CD4-positive, alpha-beta T cell treated with Interleukin-15 for 1 hour (primary cell): ENCODE results near the gene PTPRD.

ENCODE experiments used
- DNase-seq: peaks from one replicate; pipeline ENCODE4 v3.0.0-alpha.2; 2020

PTPRD gene

DNA sequence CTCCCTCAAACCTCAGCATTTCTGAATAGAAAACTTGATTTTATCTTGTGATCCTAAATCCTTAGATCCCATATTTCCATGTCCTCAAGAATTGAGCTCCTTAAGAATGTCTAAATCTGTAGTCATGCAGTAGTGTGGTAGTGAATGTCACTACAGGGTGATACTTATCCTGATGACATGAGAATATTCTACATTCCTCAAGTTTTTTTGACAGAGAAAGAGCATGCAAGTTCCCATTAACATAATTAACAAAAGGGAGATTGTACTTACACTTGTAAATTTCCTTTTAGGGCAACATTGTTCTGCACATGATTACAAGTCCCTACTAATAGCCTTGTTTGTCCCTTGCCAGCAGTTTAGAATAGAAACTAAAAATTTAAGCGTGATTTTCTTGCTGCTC lies 352.3 kb downstream of the PTPRD start:
- DNase-seq = no peak

DNA sequence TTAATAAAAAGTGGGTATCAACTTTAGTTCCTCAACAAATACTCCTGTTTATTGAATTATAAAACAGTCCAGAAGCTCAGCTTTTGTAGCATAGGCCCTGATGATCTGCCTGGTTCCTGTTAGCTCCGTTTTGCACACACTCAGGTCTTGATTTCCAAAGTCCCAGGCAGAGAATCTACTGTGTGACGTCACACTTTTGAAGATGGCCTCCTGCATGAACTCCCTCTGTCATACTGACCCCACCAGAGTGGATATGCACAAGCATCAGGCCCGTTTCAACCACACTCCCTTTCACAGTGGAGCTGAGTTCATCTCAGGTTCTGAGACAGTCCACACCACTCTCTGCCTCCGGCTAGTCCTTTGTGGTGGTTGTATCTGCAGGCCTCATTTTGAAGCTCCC lies 353.1 kb downstream of the PTPRD start:
- DNase-seq = no peak

DNA sequence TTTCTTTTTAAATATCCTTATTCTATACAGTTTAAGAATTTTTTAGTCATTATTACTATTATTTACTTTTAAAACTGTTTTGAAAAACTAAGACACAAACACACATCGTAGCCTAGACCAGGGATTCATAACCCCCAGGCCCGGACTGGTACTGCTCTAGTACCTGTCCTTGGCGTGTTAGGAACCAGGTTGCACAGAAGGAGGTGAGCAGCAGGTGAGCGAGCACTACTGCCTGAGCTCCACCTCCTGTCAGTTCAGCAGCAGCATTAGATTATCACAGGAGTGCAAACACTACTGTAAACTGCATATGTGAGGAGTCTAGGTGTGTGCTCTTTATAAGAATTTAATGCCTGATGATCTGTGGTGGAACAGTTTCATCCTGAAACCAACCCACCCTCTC lies 357.0 kb downstream of the PTPRD start:
- no peak for DNase-seq

DNA sequence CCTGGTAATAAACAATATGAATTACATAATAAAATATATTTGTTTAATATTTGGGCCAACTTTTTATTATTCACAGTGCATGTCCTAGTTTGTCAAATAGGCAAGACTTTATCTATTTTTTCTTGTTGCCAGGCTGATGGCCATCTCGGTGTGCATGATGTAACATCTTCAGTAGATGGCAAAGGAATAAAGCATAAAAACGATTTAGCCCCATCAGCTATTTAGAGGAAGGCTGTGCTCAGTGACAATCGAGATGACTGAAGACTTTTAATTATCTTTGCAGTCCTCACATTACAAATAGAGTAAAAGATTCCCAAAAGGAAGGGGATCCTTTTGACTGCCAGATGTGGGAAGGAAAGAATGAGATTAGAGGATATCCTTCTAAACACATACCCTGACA lies 358.5 kb downstream of the PTPRD start:
- DNase-seq = no peak

DNA sequence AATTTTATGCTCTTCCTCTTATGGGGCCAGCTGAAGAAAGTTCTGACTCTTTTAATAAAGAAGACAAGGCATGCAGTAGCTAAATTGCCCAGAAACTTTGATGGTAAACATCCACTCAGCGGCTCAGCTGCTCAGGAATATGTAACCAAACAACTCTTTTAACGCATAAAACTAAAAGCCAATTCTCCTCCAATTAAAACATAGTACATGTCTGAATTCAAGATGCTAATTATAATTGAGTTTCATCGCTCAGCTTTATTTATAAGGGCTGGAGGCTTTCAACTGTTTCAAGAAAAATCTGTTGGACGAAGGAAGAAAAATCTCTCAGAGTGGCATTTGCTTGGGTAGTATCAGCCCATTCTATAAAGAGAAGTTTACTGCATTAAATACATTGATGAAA lies 359.5 kb downstream of the PTPRD start:
- no peak for DNase-seq

DNA sequence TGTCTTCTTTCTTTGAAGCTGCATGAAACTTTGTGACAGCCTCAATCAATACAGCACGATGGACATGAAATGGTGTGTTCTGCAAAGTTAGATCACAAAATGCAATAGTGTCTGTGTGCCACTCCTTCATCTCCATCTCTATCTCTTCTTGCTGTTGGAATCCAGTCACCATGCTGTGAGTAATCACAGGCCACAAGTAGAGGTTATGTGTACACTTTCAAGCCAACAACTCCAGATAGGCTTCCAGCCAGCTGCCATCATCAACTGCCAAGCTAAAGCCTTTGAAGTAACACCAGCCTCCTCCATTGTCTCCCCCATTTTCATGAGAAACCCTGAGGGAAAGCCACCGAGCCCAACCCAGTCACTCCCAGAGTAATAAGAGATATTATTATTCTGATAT lies 360.6 kb downstream of the PTPRD start:
- no peak for DNase-seq

DNA sequence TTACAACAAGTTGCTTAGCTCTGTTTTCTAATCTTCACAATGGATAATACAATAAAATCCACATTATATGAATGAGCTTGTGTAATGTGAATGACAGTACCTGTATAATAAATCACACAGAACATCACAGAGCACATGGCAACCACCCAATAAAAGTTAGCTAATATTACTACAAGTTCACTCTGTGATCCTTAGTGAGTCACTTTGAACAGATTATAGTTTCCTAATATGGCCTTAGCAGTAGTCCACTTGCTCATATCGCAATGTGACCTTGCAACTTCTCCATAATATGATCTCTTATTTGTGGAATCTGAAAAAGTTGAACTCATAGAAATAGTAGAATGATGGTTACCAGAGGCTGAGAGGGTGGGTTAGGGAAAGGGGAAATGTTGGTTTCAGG lies 361.3 kb downstream of the PTPRD start:
- DNase-seq = no peak

DNA sequence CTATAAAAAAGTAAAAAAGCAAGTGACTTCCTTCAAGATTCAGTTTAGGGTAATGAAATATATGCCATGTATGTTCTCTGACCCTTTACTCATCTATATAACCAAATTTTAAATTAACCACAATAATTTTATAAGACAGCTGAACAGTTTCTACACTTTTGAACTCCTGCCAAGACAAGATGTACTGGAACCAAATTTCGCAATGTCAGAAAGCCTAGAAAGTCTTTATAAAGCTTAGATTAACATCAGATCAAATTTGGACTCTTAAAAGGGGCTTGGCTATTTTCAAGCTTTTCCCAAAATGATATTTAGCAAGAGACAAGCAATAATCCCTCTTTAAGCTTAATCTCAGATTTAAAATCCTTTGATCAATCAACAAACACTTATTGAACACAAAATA lies 362.6 kb downstream of the PTPRD start:
- no peak for DNase-seq

DNA sequence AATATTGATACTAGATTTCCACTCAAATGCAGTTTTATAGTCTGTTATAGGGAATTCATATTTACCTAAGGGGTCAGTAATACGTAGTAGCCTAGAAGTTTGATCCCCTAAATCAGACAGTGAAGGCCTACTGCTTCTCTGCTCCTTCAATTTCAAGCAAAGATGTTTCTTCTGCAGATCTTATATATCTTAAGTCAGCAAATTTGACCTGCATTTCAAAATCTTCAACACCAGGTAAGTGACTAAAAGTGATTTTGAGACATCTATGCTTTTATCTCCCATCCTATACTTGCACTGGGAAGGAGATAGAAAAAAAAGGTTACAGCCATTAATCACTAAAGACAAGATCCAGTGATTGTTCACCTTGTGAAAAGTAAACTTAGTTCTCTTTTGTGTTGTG lies 363.9 kb downstream of the PTPRD start:
- DNase-seq = no peak

DNA sequence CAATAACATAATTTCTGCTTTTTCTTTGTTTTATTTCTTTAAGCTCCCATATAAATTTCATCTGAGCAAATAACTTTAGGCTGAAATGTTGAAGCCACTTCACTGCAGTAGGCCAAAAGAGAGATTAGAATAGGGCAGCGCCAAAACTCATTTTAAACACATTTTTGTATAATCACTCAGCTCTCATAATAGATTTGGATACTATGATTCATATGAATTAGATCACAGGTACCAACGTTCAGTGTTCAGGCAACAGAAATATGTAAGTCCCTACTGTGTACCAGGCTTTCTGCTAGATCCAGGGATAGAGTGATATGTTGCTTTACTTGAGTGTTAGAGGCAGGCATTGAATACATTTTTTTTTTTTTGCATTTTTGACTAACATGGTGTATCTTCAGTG lies 370.5 kb downstream of the PTPRD start:
- DNase-seq = no peak

DNA sequence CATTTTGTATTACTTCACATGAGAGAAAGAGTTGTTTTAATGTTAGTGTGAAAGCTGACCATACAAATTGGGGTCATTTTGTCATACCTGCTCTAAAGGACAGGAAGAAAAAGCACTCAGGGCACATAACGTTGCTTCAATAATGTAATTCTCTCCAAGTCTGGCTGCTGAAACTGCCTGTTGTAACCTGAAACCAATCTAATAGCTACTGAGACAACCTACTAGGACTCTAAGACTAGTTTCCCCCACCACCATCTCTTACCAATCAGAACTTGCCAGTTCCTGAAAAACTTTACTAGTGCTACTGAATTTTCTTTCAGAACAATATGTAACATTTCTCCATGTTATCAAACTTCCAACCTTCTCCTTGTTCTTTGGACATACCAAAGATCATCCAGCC lies 374.7 kb downstream of the PTPRD start:
- no peak for DNase-seq

DNA sequence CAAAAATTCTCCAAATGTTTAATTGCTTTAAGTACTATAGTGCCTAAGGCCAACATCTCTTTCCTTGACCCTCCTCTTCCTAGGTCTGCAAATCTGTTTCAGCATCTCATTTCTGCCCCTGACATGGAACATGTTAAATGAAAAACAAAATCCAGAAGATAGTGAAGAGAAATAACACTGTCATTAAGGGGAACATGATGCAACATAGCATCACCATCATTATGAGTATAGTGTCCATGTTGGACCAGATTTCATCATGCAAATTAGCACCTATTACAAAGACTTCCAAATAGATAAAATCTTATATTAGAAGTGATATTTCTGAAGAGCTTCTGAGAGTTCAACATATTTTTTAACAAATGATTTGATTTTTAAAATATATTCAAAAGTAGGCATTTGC lies 375.2 kb downstream of the PTPRD start:
- DNase-seq = no peak

DNA sequence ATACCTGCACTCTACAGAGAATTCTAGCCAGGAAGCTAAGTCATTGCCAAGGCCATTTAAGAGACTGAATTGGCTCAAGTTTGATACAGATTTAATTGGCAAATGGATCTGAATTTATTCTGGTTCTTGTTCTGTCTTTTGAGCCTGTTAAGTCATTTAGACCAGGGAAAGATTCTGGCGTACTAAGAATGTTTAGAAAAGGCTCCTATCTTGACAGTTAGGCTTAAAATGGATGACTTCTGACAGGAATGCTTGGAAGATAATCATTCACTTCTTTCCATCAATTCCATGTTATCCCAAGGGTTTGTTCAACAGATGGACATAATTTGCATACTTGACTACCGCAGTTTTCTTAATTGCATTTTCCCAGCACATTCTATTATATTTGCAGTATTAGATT lies 376.6 kb downstream of the PTPRD start:
- DNase-seq = no peak

DNA sequence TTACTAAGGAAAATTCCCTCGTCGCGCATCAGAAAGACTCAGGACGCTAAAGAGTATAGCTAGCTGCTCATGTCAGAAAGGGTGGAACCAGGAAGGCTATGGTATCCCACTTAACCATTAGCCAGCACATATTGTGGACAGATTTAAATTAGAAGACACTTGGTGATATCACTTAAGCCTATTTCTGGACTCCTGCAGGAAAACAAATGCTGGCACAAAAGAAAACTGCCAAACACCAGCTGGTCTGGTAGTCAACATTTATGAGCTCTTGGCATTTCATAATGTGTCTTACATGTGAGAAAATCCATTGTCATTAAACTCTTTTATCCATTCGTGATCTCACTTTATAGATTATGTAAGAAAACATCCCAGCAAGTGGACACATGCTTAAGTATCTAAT lies 377.4 kb downstream of the PTPRD start:
- no peak for DNase-seq

DNA sequence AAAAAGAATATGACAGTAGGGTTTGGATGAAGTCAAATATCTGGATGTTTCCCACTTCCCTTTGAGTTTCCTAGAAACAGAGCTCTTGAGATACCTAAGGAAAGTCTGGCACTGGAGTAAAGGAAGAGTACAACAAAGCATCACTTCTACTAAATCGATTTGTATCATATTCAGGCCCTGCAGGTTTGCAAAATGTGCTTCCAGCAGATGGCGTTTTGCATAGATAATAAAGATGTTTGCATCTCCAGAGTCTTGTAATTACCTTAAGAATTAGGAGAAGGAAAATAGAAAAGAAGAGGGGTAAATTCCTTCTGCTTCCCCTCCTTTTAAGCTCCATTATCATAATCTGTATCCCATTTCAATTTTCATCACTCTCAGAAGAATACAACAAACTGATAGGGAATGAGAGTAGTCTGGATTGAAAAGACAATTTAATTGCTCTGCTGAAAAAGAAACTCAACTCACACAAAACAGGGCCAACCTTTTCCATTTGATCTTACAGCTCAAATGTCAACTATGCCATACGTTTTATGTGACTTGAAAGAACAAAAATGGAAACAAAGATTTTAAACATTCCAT lies 380.4 kb downstream of the PTPRD start:
- no peak for DNase-seq

DNA sequence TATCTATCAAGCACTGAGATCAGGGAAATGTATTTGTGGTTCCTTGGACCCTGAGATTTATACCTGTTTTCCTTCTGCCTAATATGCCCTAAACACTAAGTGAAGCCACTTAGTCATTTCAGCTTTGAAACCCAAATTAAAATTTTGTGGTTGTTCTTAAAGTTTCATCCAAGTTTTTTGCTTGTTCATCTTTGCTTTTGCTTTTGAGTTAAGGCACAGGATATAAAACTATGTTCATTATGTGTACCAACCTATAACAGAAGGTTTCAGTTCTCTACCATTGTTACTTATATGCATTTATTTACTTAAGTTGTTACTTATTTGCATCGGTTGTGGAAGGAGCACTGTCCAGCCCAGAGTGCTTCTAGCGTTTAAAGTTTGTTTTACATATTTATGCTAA lies 382.3 kb downstream of the PTPRD start:
- no peak for DNase-seq

DNA sequence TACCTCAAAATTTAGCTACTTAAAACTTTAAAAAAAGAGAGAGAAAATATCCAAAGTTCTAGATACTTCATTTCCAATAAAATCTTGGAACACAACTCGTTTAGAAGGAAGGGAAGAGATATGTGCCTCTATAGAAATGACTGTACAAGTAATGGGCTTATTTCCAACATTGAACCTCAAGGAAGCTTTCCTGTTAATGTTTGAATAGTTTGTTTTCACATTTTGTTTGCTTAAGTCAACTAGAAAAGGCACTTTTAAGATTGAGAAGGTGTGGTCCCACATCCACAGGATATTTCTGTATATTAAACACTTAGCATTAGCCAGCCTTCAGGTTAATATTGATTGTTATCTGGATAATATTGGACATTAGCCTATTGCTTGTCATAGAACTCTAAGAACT lies 384.7 kb downstream of the PTPRD start:
- DNase-seq = no peak

DNA sequence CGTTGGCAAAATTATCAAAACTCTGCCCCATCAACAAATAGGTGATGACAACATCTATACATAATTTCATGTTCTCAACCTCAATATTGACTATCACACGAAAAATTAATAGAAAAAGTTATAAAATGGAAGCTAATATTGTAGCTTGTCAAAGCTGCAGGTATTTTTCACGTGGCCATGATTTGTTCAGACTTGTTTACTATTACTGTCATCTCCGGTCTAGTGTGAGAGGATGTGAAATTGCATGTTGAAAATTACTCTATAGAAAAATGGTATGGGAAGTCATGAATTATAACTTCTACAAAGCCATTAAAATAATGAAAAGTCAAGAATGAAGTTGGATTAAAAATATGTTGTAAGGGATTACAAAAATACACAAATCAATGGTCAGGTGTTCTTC lies 385.8 kb downstream of the PTPRD start:
- no peak for DNase-seq

DNA sequence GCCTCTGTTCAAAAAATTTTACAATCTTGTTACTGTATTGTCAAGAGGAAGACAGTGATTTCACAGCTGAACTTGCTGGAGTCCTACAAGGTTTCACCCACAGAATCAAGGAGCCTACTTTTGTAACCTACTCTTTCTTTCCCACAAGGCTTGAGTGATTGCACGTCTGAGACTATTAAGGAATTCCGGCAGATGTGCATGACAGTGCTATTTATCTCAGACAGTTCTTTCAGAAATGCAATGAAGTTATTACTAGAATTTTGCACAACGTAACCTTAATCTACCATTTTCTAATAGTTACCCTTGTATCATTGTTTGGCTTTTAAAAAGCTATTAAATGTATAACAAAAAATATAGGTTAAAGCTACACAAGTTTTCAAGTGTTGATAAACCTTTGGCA lies 400.1 kb downstream of the PTPRD start:
- DNase-seq = no peak

DNA sequence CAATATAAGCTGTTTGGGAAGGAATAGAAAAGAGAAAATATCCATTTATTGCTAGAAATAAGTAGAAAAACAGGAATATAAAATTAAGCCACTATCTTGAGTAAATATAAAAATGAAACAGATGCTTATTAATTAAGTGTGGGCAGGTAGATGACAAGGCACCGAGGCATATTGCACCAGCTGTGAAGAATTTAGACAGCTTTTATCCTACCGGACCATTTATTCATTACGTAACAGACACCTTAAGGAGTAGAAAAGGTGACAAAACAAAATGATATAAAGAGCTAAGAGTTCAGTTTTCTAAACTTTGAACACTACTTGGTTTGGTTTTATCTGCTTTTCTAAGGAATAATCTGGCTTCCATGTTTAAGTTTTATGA lies 404.1 kb downstream of the PTPRD start:
- no peak for DNase-seq

DNA sequence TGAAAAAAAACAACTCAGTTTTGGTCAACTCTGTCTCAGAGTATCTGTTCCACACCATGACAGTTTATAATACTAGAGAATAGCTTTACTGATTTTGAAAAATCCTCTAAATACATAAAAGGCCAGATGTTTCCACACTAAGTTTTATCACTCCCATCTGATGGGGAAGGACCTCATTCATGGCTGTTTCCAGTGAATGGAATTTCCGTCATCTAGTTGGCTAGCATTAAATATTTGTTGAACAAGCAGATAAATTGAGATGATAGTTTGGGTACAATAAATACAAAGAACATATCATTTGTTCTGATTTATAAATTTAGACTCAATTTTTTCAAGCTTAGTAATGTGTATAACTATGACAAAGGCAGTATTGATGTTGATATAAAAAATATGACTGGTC lies 408.5 kb downstream of the PTPRD start:
- no peak for DNase-seq

DNA sequence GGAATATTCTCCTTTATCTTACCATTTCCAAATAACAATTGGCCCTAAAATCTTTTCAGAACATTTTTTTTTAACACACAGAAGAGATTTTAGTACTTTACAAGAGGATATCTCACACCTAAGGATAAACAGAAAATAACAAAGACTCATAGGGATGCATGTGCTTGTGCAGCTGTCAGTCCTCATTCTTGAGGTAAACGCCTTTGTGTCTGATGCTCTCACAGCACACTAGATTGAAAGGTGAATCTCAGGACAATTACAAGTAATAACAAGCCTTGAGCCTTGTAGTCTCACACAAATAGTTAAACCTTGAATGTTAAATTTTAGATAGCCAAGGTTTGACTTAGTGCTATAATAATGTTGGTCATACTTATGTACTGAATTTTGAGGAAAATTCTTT lies 439.2 kb downstream of the PTPRD start:
- no peak for DNase-seq

DNA sequence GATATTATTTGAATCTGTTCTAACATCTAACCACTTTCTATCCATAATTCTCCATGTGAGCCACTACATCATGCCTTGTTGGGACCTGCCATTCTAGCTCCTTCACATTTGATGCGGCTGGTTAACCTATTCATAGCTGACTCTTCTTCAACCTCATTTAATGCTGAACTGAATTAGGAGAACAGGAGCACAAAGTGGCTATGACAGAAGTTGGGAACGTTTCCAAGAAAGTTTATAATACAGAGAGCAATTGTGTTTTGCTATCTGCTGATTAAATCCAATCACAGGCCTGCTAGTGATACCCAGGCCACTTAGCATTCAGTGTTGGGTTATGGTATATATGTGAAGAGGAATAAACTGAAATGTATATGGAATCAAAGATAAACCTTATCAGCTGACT lies 440.3 kb downstream of the PTPRD start:
- no peak for DNase-seq

DNA sequence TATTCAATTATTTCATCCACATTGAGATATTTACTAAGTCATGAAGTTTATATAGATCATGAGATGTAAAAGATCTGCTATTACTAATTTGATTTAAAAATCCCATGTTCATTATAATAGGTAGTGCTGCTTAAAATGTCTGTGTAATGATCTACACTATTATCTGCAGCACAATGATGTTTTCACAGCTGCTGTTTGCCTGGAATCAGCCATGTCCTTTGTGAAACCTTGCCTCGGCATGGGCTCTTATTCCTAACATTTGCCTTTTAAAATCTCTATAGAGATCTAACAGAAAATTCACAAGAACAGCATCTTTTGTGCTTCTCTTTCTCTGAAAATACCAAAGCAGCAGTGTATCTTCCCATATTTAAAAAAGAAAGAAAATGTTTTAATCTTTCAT lies 444.6 kb downstream of the PTPRD start:
- DNase-seq = no peak

DNA sequence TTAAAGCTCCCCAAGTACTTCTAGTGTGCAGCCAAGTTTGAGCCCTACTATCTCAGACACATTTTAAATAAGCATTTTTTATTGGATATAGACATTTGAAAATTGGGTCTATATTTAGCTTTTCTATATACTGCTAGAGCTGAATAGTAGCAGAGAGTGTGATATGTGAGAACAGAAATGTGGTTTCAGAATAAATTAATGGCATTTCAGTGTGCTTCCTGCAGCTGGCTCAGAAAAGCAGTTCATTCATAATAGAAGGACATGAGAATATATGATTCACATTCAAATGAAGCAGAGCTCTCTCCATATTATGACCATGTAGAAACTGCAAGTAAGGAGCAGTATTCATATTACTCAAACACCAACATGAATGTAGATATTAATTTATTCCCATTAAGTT lies 464.0 kb downstream of the PTPRD start:
- no peak for DNase-seq
